B cell (primary cell): ENCODE data around the gene PRDM15. TPM values are rescaled to one million over a fixed set of nuclear protein-coding genes. Genes with fewer than 3 reads are reported as not detected.

Experiments
- ATAC-seq: fragments of 200-7000 bp; cut with Tn5 transposase; one replicate; pipeline ENCODE4 v1.10.0; 2021; ENCODE audit warnings: low read depth, mild to moderate bottlenecking, moderate number of reproducible peaks, moderate library complexity
- CTCF ChIA-PET: fragments of 350-600 bp; sonication (Branson Sonifier 250); formaldehyde crosslinking; loops from one replicate; lab custom pipeline; 2021; ENCODE audit warnings: antibody characterized with exemption, inconsistent platforms; lab: Charles Lee
- POLR2A ChIA-PET: fragments of 350-600 bp; sonication (Branson Sonifier 250); formaldehyde crosslinking; loops from one replicate; lab custom pipeline; 2021; ENCODE audit warnings: antibody characterized with exemption; lab: Charles Lee
- DNase-seq: peaks from one replicate; pipeline ENCODE4 v3.0.0; 2013
- H2AFZ ChIP-seq: 2 replicates; pipeline ENCODE4 v1.6.1; 2012; ENCODE audit warnings: mild to moderate bottlenecking, low read depth, low read length; ENCODE audit not compliant: insufficient read depth, poor library complexity, severe bottlenecking
- H3K27ac ChIP-seq, 2 donors: 1 replicate in 1 of 2; 2 replicates in 1 of 2; pipeline ENCODE4 v1.5.1; 2012 to 2013; ENCODE audit warnings: low read length in 2 of 2, mild to moderate bottlenecking in 2 of 2, moderate library complexity in 1 of 2
- H3K27me3 ChIP-seq, 4 experiments: fragments of 200-600 bp in 1 of 4; sonication (generic) in 1 of 4; replicated peaks in 1 of 4; 1 replicate in 2 of 4; 2 replicates in 2 of 4; pipeline versions ENCODE4 v1.6.1 to v1.7.0; 2013 to 2016; ENCODE audit warnings: low read length in 3 of 4, mild to moderate bottlenecking in 2 of 4, mixed read lengths in 1 of 4, moderate library complexity in 1 of 4; ENCODE audit not compliant: insufficient read depth in 4 of 4, control insufficient read depth in 3 of 4; ENCODE audit errors: control extremely low read depth in 1 of 4
- H3K36me3 ChIP-seq, 2 experiments: replicated peaks in 1 of 2; 1 replicate in 1 of 2; 2 replicates in 1 of 2; pipeline versions ENCODE4 v1.6.1 to v1.7.1; 2013; ENCODE audit warnings: low read length in 1 of 2; ENCODE audit not compliant: insufficient read depth in 2 of 2, control insufficient read depth in 1 of 2; ENCODE audit errors: control extremely low read depth in 1 of 2, extremely low read depth in 1 of 2
- H3K4me1 ChIP-seq, 2 donors: fragments of 200-600 bp in 1 of 2; sonication (generic) in 1 of 2; 1 replicate in 1 of 2; 2 replicates in 1 of 2; pipeline versions ENCODE4 v1.5.1 to v1.6.1; 2013 to 2017; ENCODE audit warnings: low read length in 2 of 2; ENCODE audit not compliant: control insufficient read depth in 2 of 2, insufficient read depth in 2 of 2
- H3K4me2 ChIP-seq: replicated peaks from 2 replicates; pipeline ENCODE3; 2012; ENCODE audit warnings: mild to moderate bottlenecking, low read depth, low read length; ENCODE audit not compliant: poor library complexity, severe bottlenecking
- H3K4me3 ChIP-seq, 5 experiments: fragments of 200-600 bp in 1 of 5; sonication (generic) in 1 of 5; 1 replicate in 3 of 5; 2 replicates in 2 of 5; pipeline versions ENCODE4 v1.5.1 to v1.7.0; 2011 to 2016; ENCODE audit warnings: low read length in 4 of 5, mild to moderate bottlenecking in 4 of 5, low read depth in 2 of 5, control low read depth in 1 of 5, moderate library complexity in 1 of 5; ENCODE audit not compliant: insufficient read depth in 1 of 5; ENCODE audit errors: control extremely low read depth in 1 of 5, extremely low read depth in 1 of 5
- H3K79me2 ChIP-seq: fragments of 200-600 bp; sonication (generic); one replicate; pipeline ENCODE4 v1.6.0; 2016; ENCODE audit warnings: low read length; ENCODE audit not compliant: control insufficient read depth, insufficient read depth
- H3K9ac ChIP-seq: fragments of 200-600 bp; sonication (generic); 2 replicates; pipeline ENCODE4 v1.6.1; 2017; ENCODE audit warnings: mild to moderate bottlenecking, low read length, moderate library complexity
- H3K9me3 ChIP-seq, 3 donors: one replicate each; pipeline versions ENCODE4 v1.6.1 to v1.7.1; 2013; ENCODE audit warnings: low read length in 2 of 3; ENCODE audit not compliant: control insufficient read depth in 2 of 3, insufficient read depth in 1 of 3; ENCODE audit errors: control extremely low read depth in 1 of 3
- H4K20me1 ChIP-seq: 2 replicates; pipeline ENCODE4 v1.6.0; 2012; ENCODE audit warnings: mild to moderate bottlenecking, low read length; ENCODE audit not compliant: insufficient read depth, control insufficient read depth, poor library complexity, severe bottlenecking
- H3K27ac Mint-ChIP-seq: one replicate; pipeline ENCODE4 v1.8.0; 2021; ENCODE audit warnings: mixed read lengths
- H3K27me3 Mint-ChIP-seq: one replicate; pipeline ENCODE4 v1.8.0; 2021; ENCODE audit warnings: mixed read lengths
- H3K4me1 Mint-ChIP-seq: one replicate; pipeline ENCODE4 v1.8.0; 2021; ENCODE audit warnings: mixed read lengths
- H3K4me3 Mint-ChIP-seq: one replicate; pipeline ENCODE4 v1.8.0; 2021; ENCODE audit warnings: mixed read lengths
- H3K9me3 Mint-ChIP-seq: one replicate; pipeline ENCODE4 v1.8.0; 2022; ENCODE audit warnings: mixed read lengths; ENCODE audit not compliant: insufficient read depth
- CTCF ChIP-seq: fragments of 200-600 bp; IDR thresholded peaks from one replicate; pipeline ENCODE4 v1.8.0; 2022; ENCODE audit warnings: antibody characterized with exemption, mild to moderate bottlenecking
- EZH2 ChIP-seq: IDR thresholded peaks from 2 replicates; pipeline ENCODE4 v1.6.1; 2012; ENCODE audit warnings: borderline replicate concordance, low read depth, mild to moderate bottlenecking, moderate library complexity, low read length; ENCODE audit not compliant: insufficient read depth, poor library complexity, severe bottlenecking
- WGBS: methylation state at CpG from one replicate; pipeline ENCODE4 v1.1.5; 2013; ENCODE audit warnings: missing lambda C conversion rate; ENCODE audit not compliant: insufficient coverage; 5-methylcytosine and 5-hydroxymethylcytosine counted together
- intact Hi-C: fragments of 100-400 bp; cut with micrococcal nuclease; formaldehyde crosslinking; loops from one replicate; pipeline ENCODE4 v1.10.0; 2022
- polyA plus RNA-seq: library from polyadenylated mRNA; depleted of rRNA; stranded (reverse); fragments of >200 nt; gene quantifications from 2 replicates; pipeline ENCODE4 v1.2.3, GENCODE V29; 2012
- small RNA-seq: library from RNA; depleted of rRNA; stranded (forward); fragments of <200 nt; gene quantifications from one replicate; pipeline ENCODE3, GENCODE V24; 2012; ENCODE audit warnings: low replicate concordance, low read depth; ENCODE audit not compliant: insufficient read length
- total RNA-seq, 2 donors: library from RNA; stranded (reverse); fragments of 120-200 nt in 1 of 2; gene quantifications; 1 replicate in 1 of 2; 2 replicates in 1 of 2; pipeline versions ENCODE4 v1.2.3 to v1.2.4, GENCODE V29; 2013 to 2022

PRDM15 gene
- total and polyA plus RNA-seq, 2 donors (not counting 1 experiment from before 2014, with no cell fraction given), result 21.3 to 29.2 TPM

- H3K27ac Mint-ChIP-seq, result no peak overlapping the region
- H3K79me2 ChIP-seq, result no peaks in the 10 kb centered on the region
- POLR2A ChIA-PET, result no interaction called here
- CTCF ChIA-PET, result no interaction called here
- TF ChIP-seq EZH2 (no peak), CTCF (no peak)
- no peak overlapping the region for H3K4me2 ChIP-seq
- peaks cover 9% of the 10 kb centered on the region for H3K27me3 Mint-ChIP-seq
- no peaks in the 10 kb centered on the region for H3K27me3 ChIP-seq
- no peak for ATAC-seq
- H3K4me3 ChIP-seq, result no peak overlapping the region
- H2AFZ ChIP-seq, result no peak overlapping the region
- H3K4me1 ChIP-seq, result no peaks in the 10 kb centered on the region
- no peaks in the 10 kb centered on the region for H3K4me1 Mint-ChIP-seq
- no peak overlapping the region for H3K4me3 Mint-ChIP-seq
- WGBS, result 95% methylated on average over 6 of the region's 10 CpGs
- intact Hi-C loops, result no loop called here
- no peak overlapping the region for H3K27ac ChIP-seq
- no peak overlapping the region for H3K9ac ChIP-seq
- no peaks in the 10 kb centered on the region for H3K9me3 Mint-ChIP-seq
- no peaks in the 10 kb centered on the region for H3K36me3 ChIP-seq
- no peaks in the 10 kb centered on the region for H4K20me1 ChIP-seq
- H3K9me3 ChIP-seq, result no peaks in the 10 kb centered on the region
- no peak for DNase-seq
Observed at GRCh38 chr21:41749286-41749685, 129.9 kb downstream of the PRDM15 start.

Small RNAs within 50 kb of the gene (small RNA-seq; reads per million reads assigned to genes)
- not detected for gene RF00334

Other genes with a start within 250 kb of the PRDM15 start
- gene RIPK4, start 112.3 kb downstream of the PRDM15 start, total RNA-seq, result not detected in 2 replicates
- gene RIPK4, start 112.3 kb downstream of the PRDM15 start, polyA plus RNA-seq, result 0.07 TPM in 1 of 2 replicates, not detected in the other
- 10.4 and 11.9 TPM in 2 replicates for gene C2CD2, start 74.7 kb upstream of the PRDM15 start, total RNA-seq
- gene C2CD2, start 74.7 kb upstream of the PRDM15 start, polyA plus RNA-seq, result 6.8 and 13.0 TPM in 2 replicates
- 39.0 and 40.1 TPM in 2 replicates for gene ZBTB21, start 131.0 kb upstream of the PRDM15 start, total RNA-seq
- 12.4 and 45.7 TPM in 2 replicates for gene ZBTB21, start 131.0 kb upstream of the PRDM15 start, polyA plus RNA-seq
- 0.36 and 0.49 TPM in 2 replicates for gene UMODL1, start 192.0 kb upstream of the PRDM15 start, total RNA-seq
- 0.10 TPM in 1 of 2 replicates, not detected in the other for gene UMODL1, start 192.0 kb upstream of the PRDM15 start, polyA plus RNA-seq